Lung (tissue), 12 donors: ENCODE results near the gene TRIM47. TPM values are rescaled to one million over a fixed set of nuclear protein-coding genes. Genes with fewer than 3 reads are reported as not detected.
A peak's percentile ranks its signal among the peaks of the same experiment; 100 is the strongest.

Experiments used
- ATAC-seq: fragments of 200-7000 bp; cut with Tn5 transposase; one replicate; pipeline ENCODE4 v1.9.1; 2020; ENCODE audit warnings: moderate number of reproducible peaks; ENCODE audit not compliant: insufficient read depth, low FRiP score
- DNase-seq, 3 donors: peaks; one replicate each; pipeline ENCODE4 v3.0.0-alpha.2; 2013 to 2017
- H3K27ac ChIP-seq, 2 donors: one replicate each; pipeline ENCODE4 v1.5.1; 2013; ENCODE audit warnings: mild to moderate bottlenecking in 2 of 2, moderate library complexity in 2 of 2, control low read depth in 1 of 2, inconsistent platforms in 1 of 2, low read depth in 1 of 2, low read length in 1 of 2
- H3K27me3 ChIP-seq, 3 donors: one replicate each; pipeline ENCODE4 v1.5.1; 2013; ENCODE audit warnings: low read length in 2 of 3; ENCODE audit not compliant: control insufficient read depth in 3 of 3, insufficient read depth in 3 of 3
- H3K36me3 ChIP-seq, 4 donors: one replicate each; pipeline ENCODE4 v1.5.1; 2013; ENCODE audit warnings: low read length in 4 of 4, mild to moderate bottlenecking in 1 of 4, moderate library complexity in 1 of 4; ENCODE audit not compliant: control insufficient read depth in 4 of 4, insufficient read depth in 4 of 4
- H3K4me1 ChIP-seq, 5 donors: one replicate each; pipeline ENCODE4 v1.5.1; 2013; ENCODE audit warnings: low read length in 5 of 5, mild to moderate bottlenecking in 2 of 5, moderate library complexity in 1 of 5; ENCODE audit not compliant: control insufficient read depth in 5 of 5, insufficient read depth in 5 of 5
- H3K4me3 ChIP-seq: one replicate; pipeline ENCODE4 v1.5.1; 2013; ENCODE audit warnings: mild to moderate bottlenecking, control low read depth, moderate library complexity
- H3K9ac ChIP-seq, 2 donors: one replicate each; pipeline ENCODE4 v1.5.1; 2013; ENCODE audit warnings: low read length in 2 of 2, control low read depth in 1 of 2; ENCODE audit not compliant: insufficient read depth in 1 of 2
- H3K9me3 ChIP-seq, 4 donors: one replicate each; pipeline ENCODE4 v1.5.1; 2013; ENCODE audit warnings: low read length in 3 of 4, mild to moderate bottlenecking in 1 of 4, moderate library complexity in 1 of 4; ENCODE audit not compliant: control insufficient read depth in 4 of 4, insufficient read depth in 3 of 4
- WGBS, 2 donors: extraction: QIAGEN DNeasy Blood & Tissue Kit; methylation state at CpG; one replicate each; pipeline ENCODE4 v1.1.7; 2013; 5-methylcytosine and 5-hydroxymethylcytosine counted together
- polyA plus RNA-seq, 2 donors: library from polyadenylated mRNA; stranded (reverse); fragments of 200-250 nt; gene quantifications; one replicate each; pipeline ENCODE4 v1.2.1, GENCODE V29; 2013
- total RNA-seq, 2 donors: library from RNA; depleted of rRNA in 1 of 2; stranded (reverse); fragments of >200 nt in 1 of 2; gene quantifications; one replicate each; pipeline ENCODE4 v1.2.1, GENCODE V29; 2014 to 2021
- TF ChIP-seq, protein P1 (sequence below): IDR thresholded peaks from 2 replicates; pipeline ENCODE4 v1.5.1; 2012; ENCODE audit warnings: mild to moderate bottlenecking; ENCODE audit errors: control extremely low read depth, extremely low read depth
- donor health status: control.
- donor health status: control.
- donor health status: Bipolar disorder and iron deficiency.
- donor health status: healthy.
- donor health status: DM: yes; HTN: yes; CAD: no.

TRIM47 gene
- total and polyA plus RNA-seq, 4 donors: 22.9 to 78.3 (median 28.0) TPM

DNA sequence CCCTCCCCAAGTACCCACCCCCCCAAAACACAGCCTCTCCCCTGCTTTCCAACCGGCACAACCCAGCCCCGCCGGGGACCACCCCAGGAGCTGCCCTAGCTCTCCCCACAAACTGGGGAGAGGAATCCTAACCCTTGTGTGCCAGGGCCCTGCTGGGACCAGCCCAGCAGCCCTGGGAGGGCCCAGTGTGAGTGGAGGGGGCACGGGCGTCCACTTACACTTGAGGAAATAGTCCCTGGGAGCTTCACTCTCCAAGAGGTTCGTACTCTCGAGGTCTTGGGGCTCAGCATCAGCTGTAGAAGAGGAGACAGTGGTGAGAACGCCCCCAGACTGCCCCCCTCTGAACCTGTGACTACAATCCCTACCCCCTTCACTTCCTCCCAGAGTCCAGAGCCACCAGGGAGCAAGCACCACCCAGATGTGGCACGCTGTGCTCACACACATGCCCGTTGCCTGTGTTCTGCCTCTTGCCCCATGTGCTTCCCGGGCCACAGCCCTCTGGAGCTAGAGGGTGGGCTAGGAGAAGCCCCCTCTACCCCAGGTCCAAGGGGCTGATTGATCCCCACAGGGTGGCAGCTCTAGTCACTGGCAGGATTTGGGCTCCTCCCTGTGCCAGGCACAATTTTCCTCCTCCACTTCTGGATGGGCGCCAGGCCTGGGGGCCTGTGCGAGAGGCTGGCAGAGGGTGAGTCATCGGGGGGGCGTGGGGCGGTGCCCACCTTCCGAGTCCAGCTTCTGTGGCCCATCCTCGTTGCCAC, 3.0 kb downstream of the TRIM47 start:
- DNase-seq (no peak), ATAC-seq (no peak)
- Histone ChIP-seq H3K27me3 (no peaks in the 10 kb centered on the region), H3K4me3 (no peak overlapping the region), H3K4me1 (peaks cover 3 to 41% (median 25%) of the 10 kb centered on the region in 5 donors), H3K9ac (no peak overlapping the region), H3K9me3 (no peaks in the 10 kb centered on the region), H3K36me3 (peaks cover 0 to 11% (median 7%) of the 10 kb centered on the region in 4 donors), H3K27ac (peak overlapping the region; percentile 75 to 94)
- TF ChIP-seq, protein P1, sequence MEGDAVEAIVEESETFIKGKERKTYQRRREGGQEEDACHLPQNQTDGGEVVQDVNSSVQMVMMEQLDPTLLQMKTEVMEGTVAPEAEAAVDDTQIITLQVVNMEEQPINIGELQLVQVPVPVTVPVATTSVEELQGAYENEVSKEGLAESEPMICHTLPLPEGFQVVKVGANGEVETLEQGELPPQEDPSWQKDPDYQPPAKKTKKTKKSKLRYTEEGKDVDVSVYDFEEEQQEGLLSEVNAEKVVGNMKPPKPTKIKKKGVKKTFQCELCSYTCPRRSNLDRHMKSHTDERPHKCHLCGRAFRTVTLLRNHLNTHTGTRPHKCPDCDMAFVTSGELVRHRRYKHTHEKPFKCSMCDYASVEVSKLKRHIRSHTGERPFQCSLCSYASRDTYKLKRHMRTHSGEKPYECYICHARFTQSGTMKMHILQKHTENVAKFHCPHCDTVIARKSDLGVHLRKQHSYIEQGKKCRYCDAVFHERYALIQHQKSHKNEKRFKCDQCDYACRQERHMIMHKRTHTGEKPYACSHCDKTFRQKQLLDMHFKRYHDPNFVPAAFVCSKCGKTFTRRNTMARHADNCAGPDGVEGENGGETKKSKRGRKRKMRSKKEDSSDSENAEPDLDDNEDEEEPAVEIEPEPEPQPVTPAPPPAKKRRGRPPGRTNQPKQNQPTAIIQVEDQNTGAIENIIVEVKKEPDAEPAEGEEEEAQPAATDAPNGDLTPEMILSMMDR: no peak
- 55 to 65% methylated on average over 17 to 18 of the region's 18 CpGs for WGBS, 2 donors

DNA sequence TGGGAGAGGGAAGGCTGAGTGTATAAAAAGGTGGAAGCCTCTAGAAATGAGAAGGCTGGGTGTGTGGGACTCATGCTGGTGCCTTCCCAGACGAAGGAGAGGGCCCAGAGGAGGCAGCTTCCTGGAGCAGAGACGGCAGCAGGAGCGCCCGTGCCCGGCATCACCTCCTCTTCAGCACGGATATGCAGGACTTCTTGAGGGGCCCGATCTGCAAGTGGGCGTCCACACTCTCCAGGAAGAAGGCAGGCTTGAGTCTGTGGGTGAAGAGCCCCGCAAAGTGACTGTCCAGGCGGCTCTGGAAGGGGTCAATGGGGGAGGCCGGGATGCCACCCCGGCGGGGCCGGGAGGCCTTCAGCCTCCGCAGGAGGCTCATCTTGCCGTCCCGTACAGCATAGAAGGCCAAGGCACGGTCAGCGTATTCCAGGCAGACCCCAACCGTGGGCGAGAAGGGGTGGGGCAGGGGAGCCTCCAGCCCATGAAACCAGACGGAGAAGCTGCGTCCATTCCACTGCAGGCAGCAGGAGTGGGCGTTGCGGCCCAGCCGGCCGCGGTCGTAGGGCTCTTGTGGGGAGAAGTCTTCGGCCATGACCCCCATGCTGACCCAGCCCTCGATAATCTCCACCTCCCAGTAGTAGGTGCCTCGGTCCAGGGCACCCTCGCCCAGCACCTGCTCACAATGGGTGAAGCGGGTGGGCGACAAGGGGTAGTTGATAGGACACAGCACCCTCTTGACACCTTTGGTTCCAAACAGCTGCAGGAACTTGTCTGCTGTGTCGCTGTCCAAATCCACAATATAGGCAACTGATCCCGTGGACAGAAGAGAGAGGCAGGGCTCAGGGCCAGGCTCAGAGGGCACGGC, 3.8 kb downstream of the TRIM47 start:
- Histone ChIP-seq H3K9ac (no peak overlapping the region), H3K4me1 (peaks cover 3 to 49% (median 29%) of the 10 kb centered on the region in 5 donors), H3K27ac (peak overlapping the region in 1 of 2 donors; percentile 96)

DNA sequence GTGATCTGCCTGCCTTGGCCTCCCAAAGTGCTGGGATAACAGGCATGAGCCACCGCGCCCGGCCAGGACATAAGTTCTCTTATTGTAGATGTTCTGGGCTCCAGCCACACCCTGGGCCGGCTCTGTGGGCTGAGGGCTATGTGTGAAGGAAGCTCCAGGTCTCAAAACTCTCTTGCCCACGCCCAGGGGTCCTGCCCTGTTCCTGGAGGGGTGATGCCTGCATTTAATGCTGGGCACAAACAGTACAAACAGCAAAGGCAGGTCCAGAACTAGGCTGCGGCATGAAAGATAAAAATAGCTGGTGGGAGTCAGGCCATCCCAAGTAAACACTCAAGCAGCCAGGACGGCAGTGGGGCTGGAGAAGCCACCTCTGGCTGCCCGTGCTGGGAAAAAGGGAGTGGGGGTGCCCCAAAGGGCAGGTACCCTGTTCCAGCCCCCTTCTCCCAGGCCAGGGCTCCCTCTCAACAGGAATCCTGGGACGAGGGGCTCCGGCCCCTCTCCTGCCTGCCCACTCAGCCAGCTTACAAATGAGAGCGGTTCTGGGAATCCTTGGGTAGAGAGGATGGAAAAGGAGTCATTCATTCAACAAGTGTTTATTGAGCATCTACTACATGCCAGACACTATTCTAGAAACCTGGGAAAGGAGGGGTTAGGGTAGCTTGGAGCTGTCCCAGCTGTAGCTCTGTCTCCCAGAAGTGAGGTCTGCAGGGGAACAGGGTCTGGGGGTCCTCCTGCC, 4.6 kb downstream of the TRIM47 start:
- 62 to 79% methylated on average over 11 of the region's 11 CpGs for WGBS, 2 donors
- Histone ChIP-seq H3K4me1 (peaks cover 3 to 55% (median 31%) of the 10 kb centered on the region in 5 donors), H3K27me3 (no peaks in the 10 kb centered on the region), H3K9me3 (no peaks in the 10 kb centered on the region), H3K27ac (peak overlapping the region; percentile 87 to 96), H3K9ac (no peak overlapping the region), H3K36me3 (peaks cover 0 to 11% (median 7%) of the 10 kb centered on the region in 4 donors), H3K4me3 (no peak overlapping the region)
- no peak for DNase-seq
- TF ChIP-seq, protein P1: no peak
- no peak for ATAC-seq

More for the DNA sequence above, 3.8 kb downstream of the TRIM47 start:
- Histone ChIP-seq H3K9me3 (no peaks in the 10 kb centered on the region), H3K36me3 (peaks cover 0 to 11% (median 7%) of the 10 kb centered on the region in 4 donors), H3K27me3 (no peaks in the 10 kb centered on the region), H3K4me3 (no peak overlapping the region)
- DNase-seq: no peak
- ATAC-seq: no peak
- 93 to 97% methylated on average over 38 of the region's 38 CpGs for WGBS, 2 donors
- TF ChIP-seq, protein P1: no peak
